ENCODE results near the gene VAV2.

VAV2 gene

DNA sequence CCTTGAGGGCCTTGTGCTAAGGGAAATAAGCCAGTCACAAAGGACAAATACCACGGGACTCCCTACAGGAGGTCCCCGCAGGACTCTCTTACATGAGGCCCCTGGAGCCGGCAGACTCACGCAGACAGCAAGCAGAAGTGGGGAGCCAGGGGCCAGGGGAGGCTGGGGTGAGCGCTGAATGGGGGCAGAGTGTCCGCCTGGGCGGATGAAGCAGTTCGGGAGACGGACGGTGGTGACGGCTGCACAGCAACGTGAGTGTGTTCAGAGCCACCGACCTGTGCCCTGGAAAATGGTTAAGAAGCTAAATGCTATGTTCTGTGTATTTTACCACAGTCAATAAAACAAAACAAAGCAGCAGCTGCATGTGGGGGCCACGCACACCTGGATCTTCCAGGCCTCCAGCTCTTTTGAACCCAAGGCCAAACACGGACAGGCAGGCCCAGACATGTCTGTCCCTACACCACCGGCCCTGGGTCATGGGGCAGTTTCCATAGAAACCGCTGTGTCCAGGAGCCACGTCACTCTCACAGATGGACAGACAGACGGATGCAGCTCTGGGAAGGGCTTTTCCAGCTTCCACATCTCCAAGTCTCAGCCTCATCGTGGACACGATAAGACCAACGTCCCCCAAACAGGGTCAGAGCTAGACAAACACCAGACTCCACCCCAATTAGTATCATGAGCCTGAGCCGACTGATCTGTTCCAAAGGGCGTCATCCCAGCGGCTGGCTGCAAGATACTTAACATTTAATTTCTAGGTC, 103.9 kb downstream of the VAV2 start:
- no peak for DNase-seq

DNA sequence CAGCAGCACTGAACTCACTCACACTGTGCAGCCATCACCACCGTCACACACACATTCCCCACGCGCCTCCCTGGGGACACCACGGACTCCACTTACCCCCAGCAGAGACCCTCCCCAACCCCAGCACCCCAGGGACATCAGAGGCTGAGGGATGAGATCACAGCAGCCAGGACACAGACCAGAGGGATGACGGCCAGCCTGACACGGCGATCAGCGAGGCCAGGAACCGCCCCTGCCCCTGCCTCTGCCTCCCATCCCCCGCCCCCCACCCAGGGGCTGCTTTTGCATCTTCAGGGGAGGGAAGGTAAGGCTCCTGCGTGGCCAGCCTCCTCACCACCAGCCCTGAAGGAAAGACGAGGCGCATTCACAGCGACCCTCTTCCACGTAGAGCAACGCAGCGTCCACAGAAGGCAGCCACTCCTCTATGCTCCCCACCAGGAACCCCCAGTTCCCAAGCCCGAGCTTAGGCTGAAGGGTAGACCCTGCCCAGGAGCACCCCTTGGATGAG, 104.5 kb downstream of the VAV2 start:
- no peak for DNase-seq

DNA sequence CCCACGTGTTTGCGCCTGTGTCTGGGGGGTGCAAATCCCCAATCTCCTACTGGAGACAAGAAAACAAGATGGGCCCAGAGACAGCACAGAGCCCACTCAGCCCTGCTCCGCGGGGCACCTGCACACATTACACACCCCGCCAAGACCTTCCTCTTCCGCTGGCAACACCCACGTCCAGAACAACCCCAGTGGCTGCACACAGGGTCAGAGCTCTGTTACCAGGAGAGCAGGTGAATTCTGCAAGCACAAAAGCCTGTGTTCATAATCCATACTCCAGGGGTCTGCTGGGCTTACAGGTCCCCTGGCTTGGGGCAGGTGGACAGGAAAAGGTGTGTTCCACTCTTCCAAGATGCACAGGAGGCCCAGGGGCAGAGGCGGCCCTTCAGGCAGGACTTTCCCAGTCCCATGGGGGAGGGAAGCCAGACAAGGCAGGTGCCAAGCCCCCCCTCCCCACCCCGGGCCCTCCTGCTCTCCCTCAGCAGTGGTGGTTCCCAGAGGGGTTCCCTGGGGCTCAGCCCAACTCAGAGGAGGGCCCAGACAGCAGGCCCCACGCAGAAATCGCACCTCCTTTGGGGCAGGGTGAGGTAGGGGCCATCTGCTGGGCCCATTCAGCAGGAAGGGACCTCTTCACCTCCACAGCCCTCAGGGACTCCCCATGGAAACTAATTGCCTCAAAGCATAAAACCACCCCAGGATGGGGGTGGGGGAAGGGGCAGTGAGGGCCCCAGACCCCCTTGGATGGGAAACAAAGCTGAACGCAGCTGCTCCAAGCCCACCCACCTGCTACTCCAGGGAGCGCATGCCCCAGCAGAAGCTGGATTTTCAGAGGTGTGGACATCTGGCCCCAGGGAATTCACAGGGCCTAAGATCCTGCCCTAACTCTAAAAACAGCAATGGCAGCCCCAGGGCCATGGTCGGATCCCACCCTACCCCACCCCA, 105.3 kb downstream of the VAV2 start:
- DNase-seq = no peak

DNA sequence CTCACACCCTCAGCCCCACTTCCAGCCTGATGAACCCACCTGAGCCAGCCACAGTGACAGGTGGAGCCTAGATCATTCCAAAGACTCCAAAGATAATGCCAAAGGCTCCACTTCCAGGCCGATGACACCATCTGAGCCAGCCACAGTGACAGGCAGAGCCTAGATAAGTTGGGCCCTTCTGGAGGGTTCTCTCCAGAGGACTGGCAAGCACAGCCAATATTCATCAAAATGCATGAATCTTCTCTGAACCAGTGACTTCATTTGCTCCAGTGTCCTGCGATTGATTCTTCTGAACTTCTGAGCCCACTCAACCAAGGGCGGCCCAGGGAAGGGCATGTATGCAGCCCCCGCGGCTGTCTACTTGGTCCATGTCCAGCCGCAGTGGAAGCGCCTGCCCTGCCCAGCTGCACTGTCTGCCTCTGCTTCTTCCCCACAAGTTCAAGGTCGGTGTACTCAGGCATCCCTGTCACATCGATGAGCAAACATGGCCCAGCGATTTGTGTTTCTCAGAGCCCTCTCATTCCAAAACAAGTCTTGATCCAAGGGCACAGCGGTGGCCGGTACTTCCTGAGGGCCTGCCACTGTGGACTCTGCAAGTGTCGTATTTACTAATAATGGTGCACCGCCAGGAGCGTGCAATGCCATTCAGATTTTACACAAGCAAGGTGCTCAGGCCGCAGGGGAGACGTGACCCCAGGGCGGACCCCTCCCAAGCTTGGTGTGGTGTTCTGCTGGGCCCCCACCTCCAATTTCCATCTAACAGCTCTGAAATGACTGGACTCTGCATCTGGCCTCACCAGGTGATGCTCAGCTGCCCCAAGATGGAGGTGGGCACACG, 107.0 kb downstream of the VAV2 start:
- no peak for DNase-seq

DNA sequence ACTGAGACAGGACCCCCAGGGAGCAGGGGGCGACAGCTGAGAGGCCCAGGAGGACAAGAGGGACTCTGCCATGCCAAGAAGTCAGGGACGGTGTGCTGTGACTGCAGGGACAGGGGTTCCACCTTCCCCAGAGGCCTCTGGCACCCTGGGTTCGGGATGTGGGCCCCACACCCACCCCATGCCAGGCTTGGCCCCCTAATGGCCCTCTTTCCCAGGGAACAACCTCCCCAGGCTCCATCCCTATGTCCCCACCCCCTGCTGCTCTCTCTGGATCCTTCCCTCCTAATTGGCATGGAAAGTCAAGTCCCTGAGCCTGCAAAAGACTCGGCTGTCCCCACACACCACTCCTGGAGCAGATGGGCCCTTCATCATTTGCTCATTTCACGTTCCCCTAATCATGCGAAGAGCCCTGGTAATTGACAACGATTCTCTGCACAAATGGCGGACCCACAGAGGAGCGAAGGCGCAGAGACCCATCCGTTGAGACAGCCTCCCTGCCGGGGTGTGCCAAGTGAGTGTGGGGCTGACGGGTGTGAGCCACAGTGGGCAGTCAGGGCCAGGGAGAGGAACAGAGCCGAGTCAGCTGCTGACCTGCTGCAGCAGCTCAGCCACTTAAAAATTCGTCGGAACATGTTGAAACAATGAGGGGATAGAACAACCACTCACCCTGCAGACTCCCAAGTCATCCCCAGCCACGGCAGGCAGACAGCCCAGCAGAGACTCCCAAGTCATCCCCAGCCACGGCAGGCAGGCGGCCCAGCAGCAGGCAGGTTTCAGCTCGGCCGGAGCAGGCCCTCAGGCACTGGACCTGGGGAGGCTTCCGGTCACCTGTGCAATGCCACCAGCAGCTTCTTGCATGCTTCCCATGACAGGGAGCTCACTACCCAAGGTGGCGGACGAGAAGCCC, 109.0 kb downstream of the VAV2 start:
- no peak for DNase-seq

DNA sequence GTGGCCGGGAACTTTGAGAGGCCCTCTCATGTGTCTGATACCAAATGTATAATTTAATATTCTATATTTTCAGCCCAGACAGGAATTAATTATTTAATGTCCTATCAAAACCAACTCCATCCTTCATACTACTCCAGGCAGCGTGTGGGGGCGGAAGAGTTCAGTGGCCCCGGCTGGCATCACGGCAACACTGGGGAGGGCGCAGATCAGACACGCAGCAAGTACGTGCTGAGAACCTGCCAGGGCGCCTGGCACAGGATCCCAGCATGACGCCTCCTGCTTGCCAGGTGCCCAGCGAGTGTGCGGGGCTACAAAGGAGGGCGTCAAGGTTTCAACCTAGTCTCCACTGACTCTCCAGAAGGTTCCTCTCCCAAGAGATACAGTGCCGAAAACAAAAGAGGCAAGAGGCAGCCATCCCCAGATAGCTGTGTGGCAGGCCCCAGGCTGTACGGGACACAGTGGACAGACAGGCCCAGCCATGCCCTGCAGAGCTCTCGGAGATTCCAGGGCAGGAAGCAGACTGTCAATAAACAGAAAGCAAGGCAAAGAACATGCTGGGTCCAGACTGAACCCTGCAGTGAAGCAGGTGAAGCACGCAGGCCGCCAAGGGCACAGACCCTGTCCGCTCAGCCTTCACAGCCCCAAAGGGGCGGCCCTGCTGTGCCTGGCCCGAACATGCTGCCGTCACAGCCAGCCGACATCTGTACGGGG, 110.3 kb downstream of the VAV2 start:
- DNase-seq = no peak

DNA sequence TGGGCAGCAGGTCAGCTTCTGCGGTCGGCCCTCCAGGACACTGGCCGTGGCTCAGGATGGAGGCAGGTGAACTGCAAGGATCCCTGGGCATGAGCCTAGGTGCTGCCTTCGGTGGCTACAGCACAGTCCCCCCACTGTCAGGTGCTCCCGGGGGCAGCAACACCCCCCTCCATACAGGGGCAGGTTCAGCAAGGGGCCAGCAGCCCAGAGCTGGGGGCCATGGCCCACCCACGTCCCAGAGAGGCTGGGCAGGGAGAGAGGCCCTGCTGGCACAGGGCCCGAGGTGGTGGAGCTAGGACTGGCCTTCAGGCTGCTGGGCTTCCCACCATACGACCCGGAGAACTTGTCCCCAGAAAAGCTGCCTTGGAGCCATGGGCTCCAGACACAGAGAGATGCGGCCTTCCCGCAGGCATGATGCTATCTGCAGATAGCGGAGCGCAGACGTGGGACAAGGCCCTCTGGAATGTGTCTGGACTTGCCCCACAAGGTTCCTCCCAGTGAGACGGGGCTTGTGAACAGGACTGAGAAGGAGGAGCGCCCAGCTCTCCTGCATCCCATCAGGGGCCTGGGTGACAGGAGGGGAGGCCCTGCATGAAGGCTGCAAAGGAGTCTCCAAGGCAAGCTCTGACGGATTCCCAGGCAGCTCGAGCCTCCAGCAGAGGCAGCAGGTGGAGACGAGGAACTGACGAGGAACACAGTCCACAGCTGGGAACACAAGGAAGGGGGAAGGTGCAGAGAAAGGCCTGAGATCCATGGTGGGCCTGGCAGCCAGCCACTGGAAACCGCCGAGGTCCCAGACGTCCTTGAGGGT, 111.1 kb downstream of the VAV2 start:
- no peak for DNase-seq

DNA sequence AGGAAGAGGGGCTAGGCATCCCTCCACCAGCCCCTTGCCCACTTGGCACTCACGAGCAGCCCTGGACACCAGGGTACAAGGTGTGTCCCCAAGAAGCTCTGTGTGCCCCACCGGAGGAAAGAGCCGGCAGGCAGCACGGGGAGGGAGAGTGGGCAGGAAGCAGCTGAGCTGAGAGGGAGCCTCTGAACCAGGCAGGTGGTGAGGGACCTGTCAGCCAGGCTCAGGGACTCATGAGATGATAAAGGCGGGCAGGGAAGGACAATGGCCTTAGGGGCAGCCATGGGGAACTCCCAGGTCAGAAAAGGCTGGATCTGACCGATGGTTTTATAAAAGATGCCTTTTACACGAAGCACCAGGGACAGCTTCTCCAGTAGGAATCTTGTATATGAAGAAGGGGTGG, 112.0 kb downstream of the VAV2 start:
- no peak for DNase-seq

DNA sequence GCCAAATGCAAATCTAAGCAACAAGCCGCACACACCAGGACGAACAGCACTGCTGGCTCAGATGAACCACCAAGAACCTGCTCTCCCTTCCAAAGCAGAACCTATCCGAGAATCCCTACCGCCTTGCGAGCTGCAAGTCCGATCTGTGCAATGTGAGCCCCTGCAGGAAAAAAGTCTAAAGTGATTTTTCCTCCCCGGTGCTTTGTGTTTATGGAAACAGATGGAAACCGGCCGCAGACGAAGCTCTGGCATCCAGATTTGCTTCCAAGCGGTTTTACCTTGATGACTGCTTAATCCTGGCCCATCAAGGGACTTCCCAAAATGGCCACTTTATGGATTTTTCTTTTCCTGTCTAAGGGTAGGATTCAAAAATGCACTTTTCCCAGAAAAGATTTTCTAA, 112.5 kb downstream of the VAV2 start:
- DNase-seq = no peak

DNA sequence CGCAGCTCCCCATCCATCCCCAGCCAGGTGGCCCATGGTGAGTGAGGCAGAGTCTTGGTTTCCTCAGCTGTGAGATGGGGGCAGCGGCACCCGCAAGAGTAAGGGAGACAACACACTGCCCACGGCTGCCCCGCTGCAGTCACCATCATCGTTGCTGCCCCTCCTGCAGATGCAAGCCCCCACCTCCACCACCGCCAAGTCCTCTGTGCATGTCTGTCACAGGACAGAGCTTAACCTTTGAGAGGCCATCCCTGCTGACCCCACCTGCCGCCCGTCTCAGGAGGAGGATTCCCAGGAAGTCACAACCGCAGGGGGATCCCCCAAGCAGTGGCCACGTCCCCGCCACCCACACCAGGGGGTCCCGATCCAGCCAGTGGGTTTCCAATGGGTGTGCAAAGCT, 113.7 kb downstream of the VAV2 start:
- no peak for DNase-seq

DNA sequence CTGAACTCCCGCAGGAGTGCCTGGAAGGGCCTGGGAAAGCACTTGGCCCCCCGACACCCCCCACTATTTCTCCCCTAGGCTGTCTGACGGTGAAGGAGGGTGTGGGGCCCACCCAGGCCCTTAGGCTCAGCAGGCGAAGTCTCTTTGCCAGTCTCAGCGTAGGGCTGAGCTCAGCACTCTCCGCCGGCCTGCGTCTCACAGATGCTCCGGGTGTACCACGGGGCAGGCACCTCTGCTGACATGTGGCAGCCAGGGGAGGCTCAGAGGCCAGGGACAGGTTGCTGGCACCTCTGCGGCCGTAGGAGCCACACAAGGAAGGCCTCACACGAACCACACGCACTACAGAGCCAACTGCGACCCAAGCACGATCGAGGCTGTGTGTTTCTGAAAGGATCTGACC, 114.2 kb downstream of the VAV2 start:
- no peak for DNase-seq

DNA sequence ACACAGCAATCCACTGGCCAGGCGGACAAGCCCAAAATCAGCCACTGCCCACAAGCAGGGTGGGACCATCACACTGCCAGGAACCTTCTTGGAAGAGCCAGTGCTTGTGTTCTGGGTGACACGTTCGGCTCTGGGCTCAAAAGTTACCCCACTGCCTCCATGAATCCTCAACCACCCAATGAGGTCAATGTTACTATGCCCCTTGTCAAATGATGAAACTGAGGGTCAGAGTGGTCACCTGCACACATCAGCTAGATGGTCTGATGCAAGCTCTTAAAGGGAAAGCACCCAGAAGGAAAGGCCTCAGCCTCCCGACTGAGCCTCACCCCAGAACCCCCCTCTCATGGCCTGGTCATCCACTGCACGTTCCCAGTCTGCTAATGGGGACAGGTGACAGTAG, 114.8 kb downstream of the VAV2 start:
- DNase-seq = no peak

DNA sequence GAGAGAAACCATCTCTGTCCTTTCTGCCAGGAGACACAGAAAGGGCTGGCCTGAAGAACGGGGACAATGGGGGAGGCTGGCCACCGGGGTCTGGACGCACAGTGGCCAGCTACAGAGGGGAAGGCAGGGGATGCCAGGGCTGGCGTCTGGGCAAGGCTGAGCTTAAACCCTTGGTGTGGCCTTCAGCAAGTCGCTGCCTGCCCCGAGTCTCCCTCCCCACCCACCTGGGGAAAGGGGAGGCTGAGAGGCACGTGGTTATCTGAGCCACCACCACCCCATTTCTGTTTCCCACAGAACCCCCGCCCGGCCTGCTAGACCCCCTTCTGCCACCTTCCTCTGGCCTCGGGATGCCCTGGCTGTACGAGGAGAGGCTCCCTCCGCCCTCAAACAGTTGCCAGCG, 115.3 kb downstream of the VAV2 start:
- no peak for DNase-seq

DNA sequence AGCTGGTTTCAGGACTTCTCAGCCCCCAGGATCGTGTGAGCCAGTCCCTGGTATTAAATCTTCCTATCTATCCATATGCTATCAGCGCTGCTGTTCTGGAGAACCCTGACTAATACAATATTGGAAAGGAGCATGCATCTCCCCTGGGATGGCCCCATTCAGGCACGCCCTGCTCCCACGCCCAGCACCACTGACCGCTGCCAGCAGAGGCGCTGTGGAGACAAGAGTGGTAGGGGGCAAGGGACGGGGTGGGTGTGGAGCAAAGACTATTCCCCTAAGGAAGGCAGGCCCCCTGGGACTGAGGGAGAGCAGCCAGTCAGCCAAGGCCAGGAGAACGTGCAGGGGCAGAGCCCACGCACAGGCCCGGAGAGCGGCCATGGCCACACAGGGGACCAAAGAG, 116.0 kb downstream of the VAV2 start:
- DNase-seq = no peak

DNA sequence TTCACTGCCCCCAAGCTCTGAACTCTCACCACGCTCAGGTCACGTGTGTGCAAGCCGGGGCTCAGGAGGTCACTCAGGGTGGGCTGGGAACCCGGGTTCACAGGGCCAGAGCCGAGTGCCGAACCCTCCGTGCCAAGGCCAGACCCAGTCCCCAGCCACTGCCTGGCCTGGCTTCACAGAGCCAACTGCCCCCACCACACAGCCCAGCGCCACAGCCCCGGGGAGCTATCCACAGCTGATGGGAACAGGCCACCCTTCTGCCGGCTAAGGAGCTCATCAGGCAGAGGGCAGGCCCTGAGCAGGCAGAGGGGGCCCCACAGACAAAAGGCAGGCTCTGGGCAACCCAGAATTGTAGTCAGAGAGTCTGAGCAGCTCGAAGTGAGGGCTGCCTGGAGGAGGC, 117.0 kb downstream of the VAV2 start:
- DNase-seq = no peak

DNA sequence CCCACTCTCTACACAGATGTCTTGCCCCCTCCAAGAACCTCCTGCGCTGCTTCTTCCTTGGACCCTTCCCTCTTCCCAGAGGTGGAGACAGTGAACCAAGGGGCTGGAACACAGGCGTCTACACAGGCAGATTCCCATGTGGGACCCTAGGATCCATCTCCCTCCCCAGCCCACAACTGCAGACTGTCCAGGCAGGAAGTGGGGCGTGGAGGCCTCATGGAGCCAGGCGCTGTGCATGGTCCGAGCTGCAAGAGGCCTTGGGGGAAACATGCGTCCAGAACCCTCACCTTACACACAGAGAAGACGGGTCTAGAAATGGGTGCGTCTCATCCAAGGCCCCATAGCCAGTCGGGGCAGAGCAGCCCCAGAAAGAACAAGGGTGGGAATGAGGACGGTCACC, 117.5 kb downstream of the VAV2 start:
- DNase-seq = no peak

DNA sequence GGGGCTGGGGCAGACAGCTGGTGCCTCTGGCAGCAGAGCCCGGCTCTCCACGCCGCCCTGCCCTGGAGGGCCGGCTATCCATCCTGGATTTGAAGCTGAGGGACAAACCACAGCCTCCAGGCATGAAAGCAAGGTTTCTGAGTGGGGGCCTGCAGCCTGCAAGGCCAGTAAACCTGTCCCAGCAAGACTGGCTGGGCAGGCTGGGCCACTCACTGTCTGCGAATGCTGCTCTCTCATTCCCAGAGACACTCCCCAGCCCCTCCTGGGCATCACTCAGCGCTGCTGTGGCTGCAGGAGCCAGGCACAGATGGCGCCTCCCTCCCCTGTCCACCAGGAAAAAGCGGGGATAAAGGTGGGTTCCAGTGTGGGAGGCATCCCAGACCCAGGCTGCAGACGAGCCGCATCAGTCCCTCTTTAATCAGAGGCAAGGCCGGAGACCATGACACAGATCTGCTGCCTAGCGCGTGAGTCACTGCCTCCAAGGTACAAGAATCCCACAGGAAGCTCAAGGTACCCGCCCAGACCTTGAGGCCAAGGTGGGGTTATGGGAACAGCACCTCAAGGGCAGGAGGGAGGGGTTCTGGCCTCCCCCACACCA, 118.0 kb downstream of the VAV2 start:
- no peak for DNase-seq

DNA sequence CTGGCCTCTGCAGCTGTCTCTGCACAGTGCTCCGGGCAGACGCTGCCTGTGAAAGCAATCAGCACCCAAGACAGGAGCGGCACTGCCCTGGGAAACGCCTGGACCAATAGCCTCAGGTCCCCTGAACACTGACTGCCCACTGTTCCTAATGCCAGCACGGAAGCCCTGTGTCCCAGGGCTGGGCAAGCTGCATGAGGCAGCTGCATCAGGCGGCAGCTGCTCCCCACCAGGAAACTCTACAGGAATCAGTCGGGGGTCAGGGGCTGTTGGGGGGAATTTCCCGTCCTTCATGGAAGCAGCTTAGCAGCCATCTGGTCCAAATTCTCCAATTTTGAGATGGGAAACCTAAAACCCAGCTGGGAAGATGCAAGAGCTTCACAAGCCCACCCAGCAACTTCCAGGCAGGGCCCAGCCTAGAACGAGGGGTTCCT, 118.6 kb downstream of the VAV2 start:
- DNase-seq = no peak

DNA sequence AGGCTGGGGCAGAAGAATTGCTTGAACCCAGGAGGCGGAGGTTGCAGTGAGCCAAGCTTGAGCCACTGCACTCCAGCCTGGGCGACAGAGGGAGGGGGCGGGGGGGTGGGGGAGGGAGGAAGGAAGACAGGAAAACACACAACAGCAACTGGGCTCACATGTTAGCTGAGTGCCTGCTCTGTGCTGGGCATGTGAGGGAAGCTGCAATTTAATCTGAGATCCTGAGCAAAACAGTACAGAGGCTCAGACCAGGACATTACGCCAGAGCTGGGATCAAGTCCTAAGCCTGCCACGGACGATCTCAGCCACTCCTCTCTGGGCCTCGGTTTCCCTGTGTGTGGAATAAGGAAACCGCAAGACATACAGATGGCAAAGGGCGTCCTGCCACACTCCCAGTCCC, 119.1 kb downstream of the VAV2 start:
- DNase-seq = no peak

Measured in NCI-H187 treated with DMSO at 0.1 percent for 48 hours (cell line).